HL-60 (cell line): ENCODE results near the gene FCN1.

ENCODE experiments used
- DNase-seq, 2 experiments: peaks; one replicate each; pipeline ENCODE4 v3.0.0-alpha.2; 2010 to 2020; ENCODE audit warnings: low read depth in 1 of 2, low spot score in 1 of 2
- H3K27ac ChIP-seq: fragments of 250-450 bp; sonication (Bioruptor Pico); replicated peaks from 2 replicates; pipeline ENCODE4 v1.5.1; 2020; ENCODE audit warnings: mild to moderate bottlenecking, moderate library complexity
- H3K27me3 ChIP-seq: fragments of 250-450 bp; sonication (Bioruptor Pico); 2 replicates; pipeline ENCODE4 v1.5.1; 2021; ENCODE audit warnings: mild to moderate bottlenecking, moderate library complexity; ENCODE audit not compliant: insufficient read depth, poor library complexity, severe bottlenecking
- H3K4me3 ChIP-seq: replicated peaks from 2 replicates; pipeline ENCODE4 v1.5.1; 2011; ENCODE audit warnings: mild to moderate bottlenecking, control low read depth, low read length; ENCODE audit not compliant: insufficient read depth
- GABPA ChIP-seq: IDR thresholded peaks from 2 replicates; pipeline ENCODE4 v1.6.1; 2012; ENCODE audit warnings: low read depth
- POLR2AphosphoS5 ChIP-seq: IDR thresholded peaks from 2 replicates; pipeline ENCODE4 v1.6.1; 2012; ENCODE audit warnings: low read depth
- SPI1 ChIP-seq: IDR thresholded peaks from 2 replicates; pipeline ENCODE4 v1.6.1; 2012; ENCODE audit warnings: low read depth, mild to moderate bottlenecking, borderline replicate concordance
- TF ChIP-seq, protein P1 (sequence below): IDR thresholded peaks from 2 replicates; pipeline ENCODE4 v1.6.1; 2012; ENCODE audit warnings: low read depth; ENCODE audit not compliant: insufficient replicate concordance
- TF ChIP-seq, protein P2 (sequence below): IDR thresholded peaks from one replicate; pipeline ENCODE4 v1.5.1; 2011; ENCODE audit warnings: low read length, control low read depth, inconsistent platforms; ENCODE audit not compliant: insufficient read depth

Gene FCN1

GRCh38 chr9:134863941-134864820 lies 53.5 kb downstream of the FCN1 start:
- no peak for TF ChIP-seq SPI1
- TF ChIP-seq POLR2AphosphoS5: no peak
- TF ChIP-seq, protein P1, sequence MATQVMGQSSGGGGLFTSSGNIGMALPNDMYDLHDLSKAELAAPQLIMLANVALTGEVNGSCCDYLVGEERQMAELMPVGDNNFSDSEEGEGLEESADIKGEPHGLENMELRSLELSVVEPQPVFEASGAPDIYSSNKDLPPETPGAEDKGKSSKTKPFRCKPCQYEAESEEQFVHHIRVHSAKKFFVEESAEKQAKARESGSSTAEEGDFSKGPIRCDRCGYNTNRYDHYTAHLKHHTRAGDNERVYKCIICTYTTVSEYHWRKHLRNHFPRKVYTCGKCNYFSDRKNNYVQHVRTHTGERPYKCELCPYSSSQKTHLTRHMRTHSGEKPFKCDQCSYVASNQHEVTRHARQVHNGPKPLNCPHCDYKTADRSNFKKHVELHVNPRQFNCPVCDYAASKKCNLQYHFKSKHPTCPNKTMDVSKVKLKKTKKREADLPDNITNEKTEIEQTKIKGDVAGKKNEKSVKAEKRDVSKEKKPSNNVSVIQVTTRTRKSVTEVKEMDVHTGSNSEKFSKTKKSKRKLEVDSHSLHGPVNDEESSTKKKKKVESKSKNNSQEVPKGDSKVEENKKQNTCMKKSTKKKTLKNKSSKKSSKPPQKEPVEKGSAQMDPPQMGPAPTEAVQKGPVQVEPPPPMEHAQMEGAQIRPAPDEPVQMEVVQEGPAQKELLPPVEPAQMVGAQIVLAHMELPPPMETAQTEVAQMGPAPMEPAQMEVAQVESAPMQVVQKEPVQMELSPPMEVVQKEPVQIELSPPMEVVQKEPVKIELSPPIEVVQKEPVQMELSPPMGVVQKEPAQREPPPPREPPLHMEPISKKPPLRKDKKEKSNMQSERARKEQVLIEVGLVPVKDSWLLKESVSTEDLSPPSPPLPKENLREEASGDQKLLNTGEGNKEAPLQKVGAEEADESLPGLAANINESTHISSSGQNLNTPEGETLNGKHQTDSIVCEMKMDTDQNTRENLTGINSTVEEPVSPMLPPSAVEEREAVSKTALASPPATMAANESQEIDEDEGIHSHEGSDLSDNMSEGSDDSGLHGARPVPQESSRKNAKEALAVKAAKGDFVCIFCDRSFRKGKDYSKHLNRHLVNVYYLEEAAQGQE: no peak
- H3K27ac ChIP-seq: no peak overlapping the region

GRCh38 chr9:134863306-134863902 lies 54.3 kb downstream of the FCN1 start:
- TF ChIP-seq, protein P1: no peak
- TF ChIP-seq GABPA (no peak), SPI1 (no peak)
- H3K4me3 ChIP-seq: no peak overlapping the region
- no peaks in the 10 kb centered on the region for H3K27me3 ChIP-seq
- DNase-seq: no peak
- H3K27ac ChIP-seq: no peak overlapping the region

More at GRCh38 chr9:134863941-134864820, 53.5 kb downstream of the FCN1 start:
- H3K4me3 ChIP-seq: no peak overlapping the region
- H3K27me3 ChIP-seq: no peaks in the 10 kb centered on the region
- no peak for DNase-seq

- Histone ChIP-seq H3K4me3 (no peak overlapping the region), H3K27me3 (no peaks in the 10 kb centered on the region), H3K27ac (no peak overlapping the region)
- TF ChIP-seq GABPA: no peak
- TF ChIP-seq, protein P2, sequence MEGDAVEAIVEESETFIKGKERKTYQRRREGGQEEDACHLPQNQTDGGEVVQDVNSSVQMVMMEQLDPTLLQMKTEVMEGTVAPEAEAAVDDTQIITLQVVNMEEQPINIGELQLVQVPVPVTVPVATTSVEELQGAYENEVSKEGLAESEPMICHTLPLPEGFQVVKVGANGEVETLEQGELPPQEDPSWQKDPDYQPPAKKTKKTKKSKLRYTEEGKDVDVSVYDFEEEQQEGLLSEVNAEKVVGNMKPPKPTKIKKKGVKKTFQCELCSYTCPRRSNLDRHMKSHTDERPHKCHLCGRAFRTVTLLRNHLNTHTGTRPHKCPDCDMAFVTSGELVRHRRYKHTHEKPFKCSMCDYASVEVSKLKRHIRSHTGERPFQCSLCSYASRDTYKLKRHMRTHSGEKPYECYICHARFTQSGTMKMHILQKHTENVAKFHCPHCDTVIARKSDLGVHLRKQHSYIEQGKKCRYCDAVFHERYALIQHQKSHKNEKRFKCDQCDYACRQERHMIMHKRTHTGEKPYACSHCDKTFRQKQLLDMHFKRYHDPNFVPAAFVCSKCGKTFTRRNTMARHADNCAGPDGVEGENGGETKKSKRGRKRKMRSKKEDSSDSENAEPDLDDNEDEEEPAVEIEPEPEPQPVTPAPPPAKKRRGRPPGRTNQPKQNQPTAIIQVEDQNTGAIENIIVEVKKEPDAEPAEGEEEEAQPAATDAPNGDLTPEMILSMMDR: no peak
- TF ChIP-seq SPI1: no peak
- TF ChIP-seq POLR2AphosphoS5: no peak
- TF ChIP-seq, protein P1: no peak
- DNase-seq: no peak
These were observed 55.9 kb downstream of the FCN1 start for GRCh38 chr9:134861595-134862334.

- DNase-seq: no peak
- H3K27ac ChIP-seq: no peak overlapping the region
These were observed 57.2 kb downstream of the FCN1 start for GRCh38 chr9:134860510-134860909.

More at GRCh38 chr9:134860510-134860909, 57.2 kb downstream of the FCN1 start:
- no peak for TF ChIP-seq GABPA
- TF ChIP-seq, protein P1: no peak
- H3K4me3 ChIP-seq: no peak overlapping the region
- no peaks in the 10 kb centered on the region for H3K27me3 ChIP-seq
